Fibroblast of pulmonary artery (primary cell): ENCODE measurements around the gene NAA40.

Source experiments
- DNase-seq: peaks from one replicate; pipeline ENCODE4 v3.0.0-alpha.2; 2010; ENCODE audit warnings: low read depth
- H3K4me3 ChIP-seq: replicated peaks from 2 replicates; pipeline ENCODE4 v1.5.1; 2011; ENCODE audit warnings: low read depth, mild to moderate bottlenecking, control low read depth, low read length, moderate library complexity
- TF ChIP-seq, protein P1 (sequence below): IDR thresholded peaks from 2 replicates; pipeline ENCODE4 v1.5.1; 2011; ENCODE audit warnings: mild to moderate bottlenecking, control low read depth, low read length, inconsistent platforms; ENCODE audit errors: missing control alignments

Gene NAA40

DNA sequence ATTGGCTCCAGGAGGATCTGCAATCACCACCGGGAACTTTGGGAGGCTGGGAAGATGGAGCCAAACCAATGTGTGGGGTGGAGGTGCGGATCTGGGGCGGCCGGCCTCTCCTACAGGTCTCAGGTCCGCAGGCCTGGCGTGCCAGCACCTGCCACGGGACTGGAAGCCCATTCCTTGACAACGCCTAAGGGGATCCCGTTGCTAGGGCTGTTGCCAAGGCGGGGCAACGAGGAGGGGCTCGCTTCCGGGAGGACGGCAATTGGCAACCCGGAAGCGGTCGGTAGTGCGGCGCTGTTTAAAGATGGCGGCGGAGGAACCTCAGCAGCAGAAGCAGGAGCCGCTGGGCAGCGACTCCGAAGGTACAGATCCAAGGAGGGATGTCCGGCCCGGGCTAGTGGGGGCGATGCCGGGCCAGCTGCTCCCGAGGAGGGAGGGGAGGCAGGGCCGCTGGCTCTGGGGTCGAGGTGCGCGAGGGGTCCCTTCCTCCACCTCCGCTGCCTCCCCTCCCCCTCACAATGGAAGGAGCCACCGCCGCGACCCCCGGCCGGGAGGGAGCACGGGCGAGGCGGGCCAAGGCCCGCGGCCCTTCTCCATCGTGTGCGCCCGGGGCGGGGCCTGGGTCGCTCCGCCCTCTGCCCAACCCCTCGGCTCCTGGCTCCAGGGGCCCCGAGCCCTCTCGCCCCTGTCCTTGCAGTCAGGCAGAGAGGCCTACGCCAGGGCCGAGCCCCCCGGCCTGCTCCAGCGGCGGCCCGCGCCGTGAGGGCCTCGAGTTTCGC, 47.5 kb downstream of the NAA40 start, which contains the start of gene OTUB1:
TSS of gene OTUB1 (plus strand) at position 283 of the 776 bp plus-strand sequence. CDS start at position 302, 19 bp downstream.
- TF ChIP-seq, protein P1, sequence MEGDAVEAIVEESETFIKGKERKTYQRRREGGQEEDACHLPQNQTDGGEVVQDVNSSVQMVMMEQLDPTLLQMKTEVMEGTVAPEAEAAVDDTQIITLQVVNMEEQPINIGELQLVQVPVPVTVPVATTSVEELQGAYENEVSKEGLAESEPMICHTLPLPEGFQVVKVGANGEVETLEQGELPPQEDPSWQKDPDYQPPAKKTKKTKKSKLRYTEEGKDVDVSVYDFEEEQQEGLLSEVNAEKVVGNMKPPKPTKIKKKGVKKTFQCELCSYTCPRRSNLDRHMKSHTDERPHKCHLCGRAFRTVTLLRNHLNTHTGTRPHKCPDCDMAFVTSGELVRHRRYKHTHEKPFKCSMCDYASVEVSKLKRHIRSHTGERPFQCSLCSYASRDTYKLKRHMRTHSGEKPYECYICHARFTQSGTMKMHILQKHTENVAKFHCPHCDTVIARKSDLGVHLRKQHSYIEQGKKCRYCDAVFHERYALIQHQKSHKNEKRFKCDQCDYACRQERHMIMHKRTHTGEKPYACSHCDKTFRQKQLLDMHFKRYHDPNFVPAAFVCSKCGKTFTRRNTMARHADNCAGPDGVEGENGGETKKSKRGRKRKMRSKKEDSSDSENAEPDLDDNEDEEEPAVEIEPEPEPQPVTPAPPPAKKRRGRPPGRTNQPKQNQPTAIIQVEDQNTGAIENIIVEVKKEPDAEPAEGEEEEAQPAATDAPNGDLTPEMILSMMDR, result no peak
- peak within 1 kb of the TSS; percentile 89 for H3K4me3 ChIP-seq
- peak; percentile 89 for DNase-seq

DNA sequence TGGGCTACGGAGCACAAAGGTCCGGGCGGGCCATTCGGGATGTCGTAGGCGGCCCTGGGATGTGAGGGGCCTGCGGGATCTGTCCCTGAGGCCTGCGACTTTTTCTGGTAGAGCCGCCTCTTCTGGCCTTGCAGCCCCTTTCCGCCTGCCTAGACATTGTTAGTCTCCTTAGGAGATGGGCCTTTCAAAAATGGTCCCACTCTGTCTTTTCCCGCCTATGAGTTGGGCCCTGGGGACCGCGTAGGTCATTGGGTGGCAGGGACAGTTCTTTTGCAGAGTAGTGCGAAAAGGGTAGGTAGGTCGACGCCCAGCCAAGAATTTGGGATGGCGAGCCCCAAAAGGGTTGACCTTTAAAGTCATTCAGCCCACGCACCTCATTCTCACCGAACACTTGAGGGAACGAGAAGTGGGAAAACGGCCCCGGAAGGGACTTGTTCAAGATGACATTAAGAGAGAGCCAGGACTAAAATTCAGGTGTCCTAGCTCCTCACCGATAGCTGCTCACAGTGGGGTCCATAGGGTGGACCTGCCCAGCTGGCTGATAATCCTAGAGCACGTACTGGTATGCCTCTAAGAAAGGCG, 48.2 kb downstream of the NAA40 start:
- peak overlapping the region; percentile 89 for H3K4me3 ChIP-seq
- DNase-seq, result no peak
- TF ChIP-seq, protein P1, result no peak

DNA sequence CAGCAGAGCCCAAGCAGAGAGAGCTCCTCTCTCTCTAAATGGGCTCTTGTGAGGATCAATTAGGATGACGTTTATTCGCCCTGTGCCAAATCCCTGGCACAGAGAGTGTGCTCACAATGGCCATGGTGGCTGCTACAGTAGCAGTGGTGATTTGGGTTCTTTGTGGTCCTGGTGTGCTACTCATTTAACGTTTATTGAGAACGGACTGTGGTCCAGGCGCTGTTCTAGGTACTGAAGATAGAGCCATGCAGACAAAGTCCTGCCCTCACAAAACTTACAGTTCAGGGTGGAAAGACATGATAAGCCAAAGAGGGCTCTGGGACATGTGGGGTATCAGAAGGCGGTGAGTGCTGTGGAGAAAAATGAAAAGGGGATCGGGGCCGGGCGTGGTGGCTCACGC, 52.8 kb downstream of the NAA40 start:
- DNase-seq, result no peak
- no peak overlapping the region for H3K4me3 ChIP-seq
- TF ChIP-seq, protein P1, result no peak

DNA sequence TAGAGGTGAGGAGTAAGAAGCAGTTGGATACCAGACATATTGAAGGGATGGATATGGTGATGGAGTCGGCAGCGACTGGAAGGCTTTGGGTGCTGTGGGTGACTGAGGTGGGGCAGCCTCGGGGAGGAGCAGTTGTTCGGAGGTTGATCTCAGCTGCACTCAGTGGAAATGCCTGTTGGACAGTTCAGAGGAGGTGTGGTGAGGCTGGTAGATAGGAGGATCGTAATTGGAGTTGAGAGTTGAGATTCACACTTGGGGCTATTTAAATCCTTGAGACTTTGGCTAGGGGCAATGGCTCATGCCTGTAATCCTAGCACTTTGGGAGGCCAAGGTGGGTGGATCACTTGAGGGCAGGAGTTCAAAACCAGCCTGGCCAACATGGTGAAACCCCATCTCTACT, 54.3 kb downstream of the NAA40 start:
- H3K4me3 ChIP-seq, result no peak overlapping the region
- TF ChIP-seq, protein P1, result no peak
- no peak for DNase-seq

DNA sequence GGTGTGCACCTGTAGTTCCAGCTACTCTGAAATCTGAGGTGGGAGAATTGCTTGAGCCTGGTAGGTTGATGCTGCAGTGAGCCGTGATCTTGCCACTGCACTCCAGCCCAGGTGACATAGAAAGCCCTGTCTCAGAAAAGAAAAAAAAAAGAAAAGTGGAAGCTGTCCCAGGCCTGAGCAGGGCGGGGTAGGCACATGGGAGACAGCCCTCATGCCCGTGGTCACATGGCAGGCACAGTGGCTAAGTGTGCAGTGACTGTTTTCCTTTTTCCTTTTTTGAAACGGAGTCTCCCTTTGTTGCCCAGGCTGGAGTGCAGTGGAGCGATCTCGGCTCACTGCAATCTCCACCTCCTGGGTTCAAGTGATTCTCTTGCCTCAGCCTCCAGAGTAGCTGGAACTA, 55.2 kb downstream of the NAA40 start:
- TF ChIP-seq, protein P1, result no peak
- no peak overlapping the region for H3K4me3 ChIP-seq
- no peak for DNase-seq

DNA sequence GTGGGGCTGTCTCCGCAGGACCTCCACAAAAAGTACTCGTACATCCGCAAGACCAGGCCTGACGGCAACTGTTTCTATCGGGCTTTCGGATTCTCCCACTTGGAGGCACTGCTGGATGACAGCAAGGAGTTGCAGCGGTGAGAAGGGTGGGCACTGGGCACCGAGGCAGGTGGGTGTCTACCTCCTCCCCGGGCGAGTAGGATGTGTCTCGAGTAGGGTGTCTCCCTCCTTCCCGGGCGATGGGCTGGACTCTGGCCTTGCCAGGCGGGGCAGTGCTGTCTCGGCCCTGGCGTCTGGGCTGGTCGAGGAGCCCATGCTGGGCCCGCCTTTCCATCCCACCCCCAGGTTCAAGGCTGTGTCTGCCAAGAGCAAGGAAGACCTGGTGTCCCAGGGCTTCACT, 57.7 kb downstream of the NAA40 start:
- TF ChIP-seq, protein P1, result no peak
- DNase-seq, result no peak
- no peak overlapping the region for H3K4me3 ChIP-seq
